GM19395 (cell line): Measurements from ENCODE around the gene SHISAL1.

ENCODE experiments used
- ATAC-seq: cut with Tn5 transposase; IDR thresholded peaks from one replicate; pipeline ENCODE4 v1.9.1; 2021; ENCODE audit warnings: mild to moderate bottlenecking, moderate library complexity; ENCODE audit not compliant: unreplicated experiment

SHISAL1 gene

DNA sequence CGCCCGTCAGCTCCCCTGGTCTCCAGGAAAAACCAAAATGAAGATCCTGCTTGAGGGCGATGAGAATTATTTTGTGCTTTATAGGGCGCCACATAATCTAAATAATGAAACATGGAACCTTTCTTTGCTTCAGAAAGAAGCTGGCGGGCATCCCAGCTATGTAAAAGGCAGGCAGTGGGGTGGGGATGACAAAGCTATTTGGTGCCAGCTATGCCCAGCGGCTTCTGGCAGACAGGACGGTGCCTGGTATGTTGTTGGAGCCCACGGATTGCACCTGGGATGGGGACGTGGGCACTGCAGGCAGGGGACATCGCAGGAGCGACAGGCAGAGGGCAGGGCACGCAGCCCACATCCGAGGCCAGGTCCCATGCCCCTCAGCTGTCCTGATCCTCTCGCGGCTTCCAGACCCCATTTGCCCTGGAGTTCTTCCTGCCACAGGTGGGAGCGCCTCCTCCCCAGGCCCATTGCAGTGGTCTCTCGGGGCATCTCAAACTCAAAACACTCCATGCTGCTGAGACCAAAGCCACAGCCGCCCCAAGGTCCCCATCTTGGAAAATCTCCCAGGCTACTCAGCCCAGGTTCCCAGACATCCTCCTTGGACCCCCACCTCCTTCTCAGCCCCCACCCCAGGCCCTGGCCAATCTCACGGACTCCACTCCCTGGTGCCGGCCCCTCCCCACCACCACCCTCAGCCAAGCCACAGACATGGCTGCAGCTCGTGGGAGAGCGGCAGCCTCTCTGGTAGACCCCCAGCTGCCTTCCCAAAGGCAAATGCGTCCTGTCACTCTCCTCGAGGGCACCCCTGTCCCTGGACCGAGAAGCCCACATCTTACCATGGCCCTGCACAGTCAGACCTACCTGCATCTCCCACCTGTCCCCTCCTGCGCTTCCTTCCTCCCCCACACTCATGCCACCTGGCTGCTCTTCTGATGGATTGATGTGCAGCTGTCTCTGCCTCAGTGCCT lies 45.7 kb downstream of the SHISAL1 start:
- no peak for ATAC-seq

GRCh38 chr22:44263547-44263946 lies 49.2 kb downstream of the SHISAL1 start:
- no peak for ATAC-seq

DNA sequence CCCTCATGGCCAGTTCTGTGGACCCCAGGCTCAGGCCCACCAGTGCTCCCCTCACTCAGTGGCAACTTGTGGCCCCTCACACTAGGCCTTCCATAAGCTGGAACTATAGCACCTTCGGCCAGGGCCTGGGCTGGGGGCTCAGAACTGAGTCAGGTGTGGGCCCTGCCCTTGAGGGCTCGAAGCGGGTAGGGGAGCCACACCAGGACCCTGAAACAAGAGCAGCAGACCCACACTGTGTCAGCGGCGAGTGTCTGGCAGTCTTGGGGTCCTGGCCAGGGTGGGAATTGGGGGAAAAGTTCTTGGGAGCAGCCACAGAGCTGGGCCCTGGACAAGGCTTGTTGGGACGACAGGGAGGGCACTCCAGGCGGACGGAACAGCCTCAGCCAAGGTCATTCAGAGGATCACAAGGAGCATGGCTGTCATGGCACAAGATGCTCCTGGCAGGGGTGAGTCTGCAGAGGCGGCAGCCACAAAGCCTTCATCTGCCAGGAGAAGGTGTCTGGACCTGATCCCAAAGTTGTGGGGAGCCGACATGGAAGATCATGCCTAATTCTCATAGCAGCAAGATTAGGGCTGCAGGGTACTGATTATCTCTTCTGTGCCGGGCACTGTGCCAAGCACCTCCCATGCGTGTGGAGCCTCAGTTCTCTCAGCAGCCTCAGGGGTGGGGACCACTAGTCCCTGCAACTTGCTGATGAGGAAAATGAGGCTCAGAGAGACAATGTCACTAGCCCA lies 50.7 kb downstream of the SHISAL1 start:
- ATAC-seq = no peak

GRCh38 chr22:44261164-44261860 lies 51.4 kb downstream of the SHISAL1 start:
- no peak for ATAC-seq

DNA sequence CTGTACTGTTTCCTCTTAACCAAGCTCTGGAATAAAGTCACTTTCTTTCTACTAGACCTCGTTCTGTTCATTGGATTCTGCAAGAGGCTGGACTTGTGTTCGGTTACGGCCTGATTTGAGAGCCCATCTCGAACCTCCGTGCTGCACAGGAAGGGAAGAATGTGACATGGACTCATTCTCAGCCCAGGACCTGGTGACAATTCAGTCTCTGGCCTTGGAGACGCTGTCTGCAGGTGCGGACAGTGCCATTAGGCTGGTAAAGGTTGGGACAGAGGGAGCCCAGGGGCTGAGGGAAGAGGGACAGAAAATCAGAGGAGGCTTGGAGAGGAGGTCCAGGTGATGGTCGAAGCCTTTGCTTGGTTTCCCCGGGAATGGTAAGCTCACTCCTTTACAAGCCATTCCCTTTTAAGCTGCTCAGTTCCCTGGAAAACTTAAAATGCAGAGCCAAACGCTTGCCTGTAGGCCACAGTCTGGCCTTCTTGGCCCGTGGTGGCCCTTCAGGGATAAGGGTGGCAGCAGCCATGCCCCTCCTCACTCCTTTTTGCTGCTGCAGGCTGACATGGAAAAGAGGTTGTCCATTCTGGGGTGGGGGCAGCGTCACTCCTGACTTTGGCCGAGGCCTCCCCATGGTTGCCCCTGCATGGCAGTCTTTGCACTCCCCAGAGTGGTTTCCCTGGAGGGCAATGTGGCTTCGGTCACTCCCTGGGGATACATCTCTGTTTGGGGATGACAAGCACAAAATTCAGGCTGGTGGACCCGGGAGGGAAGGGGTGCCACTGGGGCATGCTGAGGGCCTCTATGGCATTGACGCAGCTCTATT lies 52.3 kb downstream of the SHISAL1 start:
- ATAC-seq = no peak

DNA sequence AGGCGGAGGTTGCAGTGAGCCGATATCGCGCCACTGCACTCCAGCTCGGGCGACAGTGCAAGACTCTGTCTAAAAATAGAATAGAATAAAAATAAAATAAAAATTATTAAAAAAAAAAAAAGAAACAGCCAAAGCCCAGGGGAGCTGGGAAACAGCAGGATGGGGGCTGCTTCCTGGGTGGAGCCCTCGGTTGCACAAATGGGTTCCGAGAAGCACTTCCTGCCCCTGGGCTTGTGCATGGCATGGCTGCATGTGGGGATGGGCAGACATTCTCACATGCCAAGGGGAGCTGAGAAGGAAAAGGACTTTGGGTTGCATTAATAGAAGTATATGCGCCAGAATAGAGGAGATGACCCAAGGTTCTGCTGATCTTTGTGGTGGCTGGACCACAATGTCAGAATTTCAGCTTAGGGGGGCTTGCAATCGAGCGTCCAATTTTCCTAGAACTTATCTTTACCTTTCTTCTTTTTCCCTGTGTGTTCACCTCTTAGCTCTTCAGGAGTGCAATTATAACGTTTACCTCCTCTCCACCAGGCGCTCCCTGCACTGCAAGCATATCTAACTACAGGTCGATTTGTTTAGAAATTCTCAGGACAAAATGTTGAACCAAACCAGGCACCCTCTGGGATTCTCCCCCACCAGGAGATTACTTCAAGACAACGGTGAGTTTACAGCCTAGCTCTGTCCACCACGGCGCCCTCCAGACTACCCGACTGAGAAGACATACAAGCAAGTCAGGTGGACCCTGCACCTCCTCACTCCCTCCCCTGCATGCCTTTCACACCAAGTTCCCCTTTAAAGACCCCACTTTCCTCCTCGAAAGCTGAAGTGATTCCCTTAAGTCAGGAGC lies 53.2 kb downstream of the SHISAL1 start:
- no peak for ATAC-seq

GRCh38 chr22:44256556-44257485 lies 55.9 kb downstream of the SHISAL1 start:
- no peak for ATAC-seq

GRCh38 chr22:44256085-44256484 lies 56.7 kb downstream of the SHISAL1 start:
- no peak for ATAC-seq

- ATAC-seq = no peak
These were observed 57.9 kb downstream of the SHISAL1 start for GRCh38 chr22:44254811-44255210.

DNA sequence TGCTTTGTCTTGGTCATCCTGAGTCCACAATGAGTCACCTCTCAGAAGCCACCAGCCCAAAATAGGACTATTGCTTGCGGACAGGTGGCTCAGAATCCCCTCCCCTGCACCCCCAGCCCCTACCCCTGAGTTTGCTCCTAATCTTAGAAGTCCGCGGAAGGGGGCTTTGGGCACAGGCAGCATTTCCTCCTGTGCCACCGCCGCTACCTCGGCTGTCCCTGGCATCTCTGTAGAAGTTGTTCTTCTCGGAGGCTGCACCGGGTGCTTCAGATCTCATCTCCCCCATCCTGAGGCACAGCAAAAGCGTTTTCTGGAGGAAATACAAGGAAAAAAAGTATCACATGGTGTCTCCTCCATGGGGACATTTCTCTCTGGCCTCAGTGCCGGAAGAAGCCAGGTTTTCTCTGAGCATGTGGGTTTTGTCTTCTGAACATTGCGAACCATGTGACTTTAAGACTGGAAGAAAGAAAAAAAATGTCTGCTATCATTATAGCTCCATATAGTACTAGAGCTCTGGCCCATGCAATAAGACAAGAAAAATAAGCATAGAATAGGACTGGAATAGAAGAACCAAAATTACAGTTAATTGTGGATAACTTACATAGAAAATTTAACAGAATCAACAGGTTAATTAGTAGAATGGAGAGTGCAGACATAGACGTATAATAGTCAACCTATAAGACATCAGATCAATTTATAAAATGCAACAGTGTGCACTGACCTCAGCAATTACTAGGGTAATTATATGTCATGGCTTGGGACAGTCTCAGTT lies 63.2 kb downstream of the SHISAL1 start:
- ATAC-seq = no peak

GRCh38 chr22:44248926-44249325 lies 63.8 kb downstream of the SHISAL1 start:
- no peak for ATAC-seq

DNA sequence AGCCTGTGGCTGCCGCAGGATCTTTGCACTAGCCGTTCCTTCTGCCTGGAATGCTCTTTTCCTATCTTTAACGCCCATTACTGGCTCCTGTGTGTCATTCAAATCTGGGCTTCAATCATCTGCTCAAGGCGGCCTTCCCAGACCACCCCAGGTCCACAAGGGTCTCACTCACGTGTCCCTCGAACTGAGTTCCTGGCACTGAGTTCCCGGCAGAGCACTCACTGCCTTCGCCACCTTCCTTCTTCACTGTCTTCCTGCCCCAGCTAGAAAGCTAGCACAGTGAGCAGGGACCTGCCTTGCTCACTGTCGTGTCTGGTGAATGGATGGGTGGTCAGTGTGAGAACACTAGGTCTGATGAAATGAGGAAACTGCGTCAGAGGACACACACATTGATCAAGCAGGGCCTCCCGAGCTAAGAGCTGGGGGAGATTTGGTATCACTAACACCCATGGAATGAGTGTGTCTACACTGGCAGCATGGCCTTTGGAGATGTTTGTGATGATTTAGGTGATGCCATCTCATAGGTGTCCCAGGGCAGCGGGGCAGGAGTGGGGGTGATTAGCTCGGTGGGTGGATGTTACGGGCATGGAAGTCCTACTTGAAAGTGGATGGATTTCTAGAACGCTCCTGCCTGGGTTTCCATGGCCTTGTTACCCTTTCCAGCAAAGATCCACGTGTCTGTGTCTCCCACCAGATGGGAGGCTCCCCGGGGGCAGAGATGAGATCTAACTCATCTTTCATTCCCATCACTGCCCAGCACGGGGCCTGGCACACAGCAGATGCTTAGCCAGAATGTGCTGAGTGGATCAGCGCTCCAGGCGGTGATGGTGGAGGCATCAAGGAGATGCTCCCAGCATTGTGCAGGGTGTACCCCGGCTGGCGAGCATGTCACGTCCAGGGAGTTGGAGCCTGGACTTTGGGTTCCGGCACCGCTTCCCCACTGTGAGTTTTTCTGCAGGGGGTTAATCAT lies 64.5 kb downstream of the SHISAL1 start:
- no peak for ATAC-seq

- no peak for ATAC-seq
These were observed 65.4 kb downstream of the SHISAL1 start for GRCh38 chr22:44247346-44247745.

DNA sequence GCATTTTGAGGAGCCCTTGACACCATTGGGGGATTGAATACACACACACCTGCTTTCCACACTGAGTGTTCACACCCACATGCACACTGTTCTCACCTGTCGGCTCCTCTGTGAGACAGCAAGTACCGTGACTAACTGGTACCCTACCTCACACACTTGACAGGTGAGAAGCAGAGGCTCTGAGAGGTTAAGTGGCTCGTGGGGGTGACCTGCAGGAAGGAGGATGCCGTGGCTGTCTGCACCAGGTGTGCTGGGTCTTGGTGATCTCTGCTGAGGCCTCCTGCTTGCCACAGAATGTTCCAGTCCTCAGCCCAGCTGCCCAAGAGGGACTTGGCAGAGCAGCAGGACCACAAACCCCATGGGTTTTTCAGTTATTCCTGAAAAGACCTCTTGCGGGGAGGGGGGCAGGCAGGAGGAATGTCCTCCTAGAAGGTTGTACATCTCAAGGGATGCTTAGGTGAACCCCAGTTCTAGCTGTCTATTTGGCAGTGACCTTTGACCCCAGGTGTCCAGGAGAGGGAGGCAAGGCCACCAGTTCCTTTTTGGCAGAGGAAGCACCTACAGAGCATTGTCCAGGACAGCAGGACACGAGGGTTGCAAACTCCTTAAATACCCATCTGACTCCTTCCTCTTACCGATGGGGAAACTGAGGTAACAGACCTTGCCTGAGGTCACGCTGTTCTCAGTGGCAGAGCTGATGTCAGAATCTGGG lies 66.0 kb downstream of the SHISAL1 start:
- ATAC-seq = no peak

- ATAC-seq = no peak
These were observed 66.9 kb downstream of the SHISAL1 start for GRCh38 chr22:44245867-44246266.

DNA sequence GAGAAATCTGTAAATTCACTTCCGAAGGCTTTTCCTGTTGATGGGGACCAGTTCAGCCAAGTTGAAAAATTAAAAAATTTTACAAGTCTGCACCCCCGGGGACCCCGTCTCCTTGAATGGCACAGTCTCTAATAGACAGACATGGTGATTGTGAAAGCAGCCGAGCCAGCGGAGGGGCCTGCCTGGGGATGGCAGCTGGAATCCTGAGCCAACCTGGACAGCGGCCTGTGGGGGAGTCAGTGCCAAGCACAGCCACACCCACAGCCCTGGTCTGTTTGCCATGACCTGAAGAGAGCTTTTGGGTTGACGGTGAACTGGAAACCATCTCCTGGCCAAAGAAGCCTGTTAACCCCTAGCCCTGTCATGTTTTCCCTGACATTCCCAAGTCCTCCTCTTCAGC lies 67.3 kb downstream of the SHISAL1 start:
- no peak for ATAC-seq
